Gastrocnemius medialis (tissue), 4 donors: Measurements from ENCODE around the gene CD46. TPM values are rescaled to one million over a fixed set of nuclear protein-coding genes. Genes with fewer than 3 reads are reported as not detected.

Experiments
- ATAC-seq, 2 donors: fragments of 150-250 bp; one replicate each; pipeline ENCODE4 v1.9.1; 2016
- DNase-seq, 2 donors: peaks; one replicate each; pipeline ENCODE4 v3.0.0-alpha.2; 2019
- H3K27ac ChIP-seq, 4 donors: fragments of 200-600 bp; sonication (generic); 1 replicate in 1 of 4; 2 replicates in 3 of 4; pipeline ENCODE4 v1.5.1; 2016 to 2018; ENCODE audit warnings: mild to moderate bottlenecking in 2 of 4, moderate library complexity in 1 of 4
- H3K27me3 ChIP-seq, 3 donors: fragments of 200-600 bp; sonication (generic) in 2 of 3; 1 replicate in 1 of 3; 2 replicates in 2 of 3; pipeline versions ENCODE4 v1.5.1 to v1.6.0; 2016 to 2019; ENCODE audit warnings: mild to moderate bottlenecking in 1 of 3, moderate library complexity in 1 of 3
- H3K36me3 ChIP-seq, 2 donors: fragments of 200-600 bp; sonication (generic) in 1 of 2; one replicate each; pipeline ENCODE4 v1.5.1; 2017 to 2018
- H3K4me1 ChIP-seq, 2 donors: fragments of 200-600 bp; sonication (generic) in 1 of 2; one replicate each; pipeline ENCODE4 v1.5.1; 2016 to 2017; ENCODE audit warnings: mild to moderate bottlenecking in 2 of 2
- H3K4me3 ChIP-seq, 4 donors: fragments of 200-600 bp; sonication (generic) in 3 of 4; 1 replicate in 1 of 4; 2 replicates in 3 of 4; pipeline ENCODE4 v1.5.1; 2016 to 2019; ENCODE audit warnings: mild to moderate bottlenecking in 2 of 4
- H3K9me3 ChIP-seq, 3 donors: fragments of 200-600 bp; sonication (generic) in 2 of 3; 1 replicate in 1 of 3; 2 replicates in 2 of 3; pipeline ENCODE4 v1.5.1; 2016 to 2019
- CTCF ChIP-seq, 5 experiments: fragments of 450-650 bp in 3 of 5; fragments of 200-600 bp in 2 of 5; sonication (generic) in 2 of 5; IDR thresholded peaks in 4 of 5; conservative IDR thresholded peaks in 1 of 5; 1 replicate in 4 of 5; 2 replicates in 1 of 5; pipeline ENCODE4 v1.5.1; 2016 to 2019; ENCODE audit warnings: antibody characterized with exemption in 5 of 5, mild to moderate bottlenecking in 3 of 5, moderate library complexity in 3 of 5
- POLR2A ChIP-seq, 2 donors: fragments of 450-650 bp; IDR thresholded peaks; one replicate each; pipeline ENCODE4 v1.6.1; 2017; ENCODE audit warnings: antibody characterized with exemption in 2 of 2, mild to moderate bottlenecking in 2 of 2, moderate library complexity in 2 of 2
- in situ Hi-C, 4 donors: fragments of 200-750 bp; cut with MboI; loops; one replicate each; pipeline versions ENCODE4 v1.15.0 to v1.8.0; 2017; ENCODE audit warnings: low sequenced_read_pairs in 4 of 4
- intact Hi-C: fragments of 100-400 bp; cut with DNase I; formaldehyde crosslinking; loops from one replicate; pipeline ENCODE4 v1.15.1; 2023; ENCODE audit warnings: low total_unique reads
- total RNA-seq, 4 donors: library from RNA; depleted of rRNA; stranded (reverse); fragments of >200 nt; gene quantifications; one replicate each; pipeline versions ENCODE4 v1.1.0 to v1.2.3, GENCODE V29; 2016

CD46 gene
- total RNA-seq, 4 donors from 2014 or later, result 42.1 to 101 (median 80.2) TPM

- no peak for TF ChIP-seq CTCF (IDR thresholded peaks at IDR 0.05 in 4 of 5, conservative IDR thresholded peaks at IDR 0.05 in 1 of 5)
- TF ChIP-seq POLR2A (IDR thresholded peaks at IDR 0.05), result no peak
- peak overlapping the region; percentile 45 to 100 (median 84) for H3K27ac ChIP-seq
- intact Hi-C loops, result loop anchor here (10.0 kb wide), 1 partner anchor 89 kb away; no protein-coding TSS in a partner anchor
- ATAC-seq (no peak), DNase-seq (no peak)
- no peaks in the 10 kb centered on the region for H3K9me3 ChIP-seq
- peaks cover 12 to 60% of the 10 kb centered on the region in 2 donors for H3K4me1 ChIP-seq
- peak overlapping the region in 1 of 4 donors; percentile 27 for H3K4me3 ChIP-seq
- no peaks in the 10 kb centered on the region for H3K36me3 ChIP-seq
- in situ Hi-C loops, result loop anchor here in 1 of 4 donors (25.0 kb wide), 1 partner anchor 731 kb away; the partner anchor contains the start of genes PFKFB2 and YOD1
- H3K27me3 ChIP-seq, result no peaks in the 10 kb centered on the region
Observed at GRCh38 chr1:207793327-207793726, 41.5 kb downstream of the CD46 start.

GRCh38 chr1:207794861-207795260 is 43.0 kb downstream of the CD46 start:
- ATAC-seq, result no peak
- no peak for DNase-seq
- Histone ChIP-seq H3K27me3 (no peaks in the 10 kb centered on the region), H3K27ac (peak overlapping the region; percentile 55 to 100 (median 84)), H3K4me1 (peaks cover 12 to 57% of the 10 kb centered on the region in 2 donors), H3K36me3 (no peaks in the 10 kb centered on the region), H3K9me3 (no peaks in the 10 kb centered on the region), H3K4me3 (peak overlapping the region in 1 of 4 donors; percentile 19)
- no peak for TF ChIP-seq POLR2A (IDR thresholded peaks at IDR 0.05)
- TF ChIP-seq CTCF (IDR thresholded peaks at IDR 0.05 in 4 of 5, conservative IDR thresholded peaks at IDR 0.05 in 1 of 5), result no peak
- in situ Hi-C loops (loop anchor here in 1 of 4 donors (25.0 kb wide), 1 partner anchor 733 kb away; the partner anchor contains the start of genes PFKFB2 and YOD1), intact Hi-C loops (loop anchor here (10.0 kb wide), 1 partner anchor 90 kb away; no protein-coding TSS in a partner anchor)

- peaks cover 0 to 19% of the 10 kb centered on the region in 2 donors for H3K36me3 ChIP-seq
Observed at GRCh38 chr1:207797229-207797973, 45.5 kb downstream of the CD46 start.

GRCh38 chr1:207798847-207799246 is 47.0 kb downstream of the CD46 start:
- peak overlapping the region; percentile 72 to 100 (median 86) for H3K27ac ChIP-seq
- no peak overlapping the region for H3K4me3 ChIP-seq
- no peak for TF ChIP-seq POLR2A (IDR thresholded peaks at IDR 0.05)
- TF ChIP-seq CTCF (IDR thresholded peaks at IDR 0.05 in 4 of 5, conservative IDR thresholded peaks at IDR 0.05 in 1 of 5), result no peak
- intact Hi-C loops, result loop anchor here (10.0 kb wide), 1 partner anchor 94 kb away; no protein-coding TSS in a partner anchor
- peaks cover 0 to 32% of the 10 kb centered on the region in 2 donors for H3K36me3 ChIP-seq
- H3K9me3 ChIP-seq, result no peaks in the 10 kb centered on the region
- peaks cover 4 to 26% of the 10 kb centered on the region in 2 donors for H3K4me1 ChIP-seq
- in situ Hi-C loops, result loop anchor here in 1 of 4 donors (25.0 kb wide), 1 partner anchor 737 kb away; the partner anchor contains the start of genes PFKFB2 and YOD1
- H3K27me3 ChIP-seq, result no peaks in the 10 kb centered on the region
- DNase-seq (peak; percentile 12 to 38), ATAC-seq (peak; percentile 4 to 13)

More at GRCh38 chr1:207797229-207797973, 45.5 kb downstream of the CD46 start:
- ATAC-seq (peak; percentile 68 to 73), DNase-seq (peak; percentile 67 to 87)
- Histone ChIP-seq H3K9me3 (no peaks in the 10 kb centered on the region), H3K4me3 (no peak overlapping the region), H3K27ac (peak overlapping the region; percentile 72 to 100 (median 86)), H3K27me3 (no peaks in the 10 kb centered on the region), H3K4me1 (peaks cover 3 to 34% of the 10 kb centered on the region in 2 donors)
- in situ Hi-C loops (loop anchor here in 1 of 4 donors (25.0 kb wide), 1 partner anchor 735 kb away; the partner anchor contains the start of genes PFKFB2 and YOD1), intact Hi-C loops (loop anchor here (2.0 to 10.0 kb wide), 2 partner anchors 47 to 93 kb away; no protein-coding TSS in a partner anchor)
- TF ChIP-seq CTCF (IDR thresholded peaks at IDR 0.05 in 4 of 5, conservative IDR thresholded peaks at IDR 0.05 in 1 of 5), result peak; percentile 76 to 85 (median 81)
- TF ChIP-seq POLR2A (IDR thresholded peaks at IDR 0.05), result no peak
